GM18861 (cell line): ENCODE data around the gene GIMAP1.

Experiments
- ATAC-seq: cut with Tn5 transposase; IDR thresholded peaks from one replicate; pipeline ENCODE4 v1.9.1; 2021; ENCODE audit not compliant: unreplicated experiment

Gene GIMAP1

GRCh38 chr7:150721970-150722373 lies 5.6 kb downstream of the GIMAP1 start:
- no peak for ATAC-seq

- ATAC-seq: no peak
Observed at GRCh38 chr7:150722431-150722931, 6.1 kb downstream of the GIMAP1 start.

- no peak for ATAC-seq
Observed at GRCh38 chr7:150723467-150723866, 7.1 kb downstream of the GIMAP1 start.

- no peak for ATAC-seq
Observed at GRCh38 chr7:150727381-150727780, 11.0 kb downstream of the GIMAP1 start.

- no peak for ATAC-seq
Observed at GRCh38 chr7:150728011-150728410, 11.6 kb downstream of the GIMAP1 start.

- no peak for ATAC-seq
Observed at GRCh38 chr7:150728609-150729008, 12.2 kb downstream of the GIMAP1 start.

- no peak for ATAC-seq
Observed at GRCh38 chr7:150731916-150732315, 15.5 kb downstream of the GIMAP1 start.

GRCh38 chr7:150732786-150733481 lies 16.5 kb downstream of the GIMAP1 start:
- no peak for ATAC-seq

GRCh38 chr7:150733482-150734095 lies 17.2 kb downstream of the GIMAP1 start:
- no peak for ATAC-seq

- no peak for ATAC-seq
Observed at GRCh38 chr7:150734254-150734653, 17.8 kb downstream of the GIMAP1 start.

- ATAC-seq: no peak
Observed at GRCh38 chr7:150735596-150736358, 19.4 kb downstream of the GIMAP1 start.

- no peak for ATAC-seq
Observed at GRCh38 chr7:150736864-150737263, 20.5 kb downstream of the GIMAP1 start.

GRCh38 chr7:150737265-150738055 lies 21.0 kb downstream of the GIMAP1 start, which contains the start of gene GIMAP5:
Gene GIMAP5 (plus strand): TSS chr7:150737418. CDS start chr7:150740885, 3,467 bp downstream.
- ATAC-seq: peak; percentile 46

- ATAC-seq: no peak
Observed at GRCh38 chr7:150738092-150738491, 21.7 kb downstream of the GIMAP1 start.

GRCh38 chr7:150738591-150739001 lies 22.2 kb downstream of the GIMAP1 start:
- ATAC-seq: no peak

- no peak for ATAC-seq
Observed at GRCh38 chr7:150739033-150739432, 22.6 kb downstream of the GIMAP1 start.

GRCh38 chr7:150740053-150740452 lies 23.6 kb downstream of the GIMAP1 start:
- no peak for ATAC-seq

GRCh38 chr7:150742286-150742968 lies 26.0 kb downstream of the GIMAP1 start:
- ATAC-seq: no peak

GRCh38 chr7:150744041-150744656 lies 27.7 kb downstream of the GIMAP1 start:
- no peak for ATAC-seq

- ATAC-seq: no peak
Observed at GRCh38 chr7:150745086-150745485, 28.7 kb downstream of the GIMAP1 start.
